ENCODE results near the gene SHISA6.

SHISA6 gene

DNA sequence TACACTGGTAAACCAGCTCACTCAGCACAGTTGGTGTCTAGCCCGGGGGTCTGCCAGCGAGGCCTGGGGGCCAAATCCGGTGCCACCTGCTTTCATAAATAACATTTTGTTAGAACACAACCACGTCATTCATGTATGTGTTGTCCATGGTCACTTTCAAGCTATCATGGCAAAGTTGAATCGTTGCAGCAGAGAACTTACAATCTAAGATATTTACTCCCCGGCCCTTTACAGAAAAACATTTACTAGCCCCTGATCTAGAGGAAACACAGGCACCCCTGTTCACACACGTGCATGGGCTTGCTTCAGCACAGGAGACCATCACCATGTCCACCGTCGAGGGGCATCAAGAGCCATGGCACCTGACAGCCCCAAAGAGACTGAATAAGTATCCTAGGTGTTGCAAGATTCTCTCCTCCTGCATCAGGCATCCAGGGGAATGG, 245.9 kb downstream of the SHISA6 start:
- Histone ChIP-seq H3K4me3 (ENCODE audit: low read depth, low read length, poor library complexity, severe bottlenecking) (no peak overlapping the region), H3K4me2 (ENCODE audit: low read length) (no peak overlapping the region), H2AFZ (ENCODE audit: low read length) (no peak overlapping the region), H3K9me2 (ENCODE audit: low read depth, low read length) (no peaks in the 10 kb centered on the region), H3K4me1 (ENCODE audit: insufficient read depth, low read length, severe bottlenecking) (no peaks in the 10 kb centered on the region), H3K79me2 (ENCODE audit: insufficient read depth, low read length) (no peaks in the 10 kb centered on the region), H3K9ac (ENCODE audit: low read length) (no peak overlapping the region), H3K27ac (ENCODE audit: low read depth, low read length, poor library complexity, severe bottlenecking) (no peak overlapping the region), H3K9me3 (ENCODE audit: low read length) (no peaks in the 10 kb centered on the region), H3K36me3 (ENCODE audit: insufficient read depth, low read length) (no peaks in the 10 kb centered on the region), H3K27me3 (ENCODE audit: insufficient read depth, low read length) (no peaks in the 10 kb centered on the region), H4K20me1 (ENCODE audit: insufficient read depth, low read length) (no peaks in the 10 kb centered on the region), H3F3A (ENCODE audit: insufficient read depth, low read length) (no peaks in the 10 kb centered on the region)
- TF ChIP-seq, protein P1, sequence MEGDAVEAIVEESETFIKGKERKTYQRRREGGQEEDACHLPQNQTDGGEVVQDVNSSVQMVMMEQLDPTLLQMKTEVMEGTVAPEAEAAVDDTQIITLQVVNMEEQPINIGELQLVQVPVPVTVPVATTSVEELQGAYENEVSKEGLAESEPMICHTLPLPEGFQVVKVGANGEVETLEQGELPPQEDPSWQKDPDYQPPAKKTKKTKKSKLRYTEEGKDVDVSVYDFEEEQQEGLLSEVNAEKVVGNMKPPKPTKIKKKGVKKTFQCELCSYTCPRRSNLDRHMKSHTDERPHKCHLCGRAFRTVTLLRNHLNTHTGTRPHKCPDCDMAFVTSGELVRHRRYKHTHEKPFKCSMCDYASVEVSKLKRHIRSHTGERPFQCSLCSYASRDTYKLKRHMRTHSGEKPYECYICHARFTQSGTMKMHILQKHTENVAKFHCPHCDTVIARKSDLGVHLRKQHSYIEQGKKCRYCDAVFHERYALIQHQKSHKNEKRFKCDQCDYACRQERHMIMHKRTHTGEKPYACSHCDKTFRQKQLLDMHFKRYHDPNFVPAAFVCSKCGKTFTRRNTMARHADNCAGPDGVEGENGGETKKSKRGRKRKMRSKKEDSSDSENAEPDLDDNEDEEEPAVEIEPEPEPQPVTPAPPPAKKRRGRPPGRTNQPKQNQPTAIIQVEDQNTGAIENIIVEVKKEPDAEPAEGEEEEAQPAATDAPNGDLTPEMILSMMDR (IDR thresholded peaks at IDR 0.05; ENCODE audit: low read length) = no peak
- no peak for TF ChIP-seq EZH2 (IDR thresholded peaks at IDR 0.05; ENCODE audit: borderline replicate concordance, low read length)

GRCh38 chr17:11487469-11487868, 246.5 kb downstream of the SHISA6 start:
- Histone ChIP-seq H3K36me3 (ENCODE audit: insufficient read depth, low read length) (no peaks in the 10 kb centered on the region), H3F3A (ENCODE audit: insufficient read depth, low read length) (no peaks in the 10 kb centered on the region), H4K20me1 (ENCODE audit: insufficient read depth, low read length) (no peaks in the 10 kb centered on the region), H3K27me3 (ENCODE audit: insufficient read depth, low read length) (no peaks in the 10 kb centered on the region), H2AFZ (ENCODE audit: low read length) (no peak overlapping the region), H3K79me2 (ENCODE audit: insufficient read depth, low read length) (no peaks in the 10 kb centered on the region), H3K4me1 (ENCODE audit: insufficient read depth, low read length, severe bottlenecking) (no peaks in the 10 kb centered on the region), H3K9me2 (ENCODE audit: low read depth, low read length) (no peaks in the 10 kb centered on the region), H3K4me3 (ENCODE audit: low read depth, low read length, poor library complexity, severe bottlenecking) (no peak overlapping the region), H3K27ac (ENCODE audit: low read depth, low read length, poor library complexity, severe bottlenecking) (no peak overlapping the region), H3K9me3 (ENCODE audit: low read length) (no peaks in the 10 kb centered on the region), H3K9ac (ENCODE audit: low read length) (no peak overlapping the region), H3K4me2 (ENCODE audit: low read length) (no peak overlapping the region)
- no peak for TF ChIP-seq EZH2 (IDR thresholded peaks at IDR 0.05; ENCODE audit: borderline replicate concordance, low read length)
- TF ChIP-seq, protein P1 (IDR thresholded peaks at IDR 0.05; ENCODE audit: low read length) = no peak

GRCh38 chr17:11488407-11488806, 247.4 kb downstream of the SHISA6 start:
- Histone ChIP-seq H3K4me2 (ENCODE audit: low read length) (no peak overlapping the region), H3F3A (ENCODE audit: insufficient read depth, low read length) (no peaks in the 10 kb centered on the region), H3K9me2 (ENCODE audit: low read depth, low read length) (no peaks in the 10 kb centered on the region), H3K4me1 (ENCODE audit: insufficient read depth, low read length, severe bottlenecking) (no peaks in the 10 kb centered on the region), H3K9me3 (ENCODE audit: low read length) (no peaks in the 10 kb centered on the region), H4K20me1 (ENCODE audit: insufficient read depth, low read length) (no peaks in the 10 kb centered on the region), H3K4me3 (ENCODE audit: low read depth, low read length, poor library complexity, severe bottlenecking) (no peak overlapping the region), H3K27me3 (ENCODE audit: insufficient read depth, low read length) (no peaks in the 10 kb centered on the region), H3K79me2 (ENCODE audit: insufficient read depth, low read length) (no peaks in the 10 kb centered on the region), H2AFZ (ENCODE audit: low read length) (no peak overlapping the region), H3K9ac (ENCODE audit: low read length) (no peak overlapping the region), H3K27ac (ENCODE audit: low read depth, low read length, poor library complexity, severe bottlenecking) (no peak overlapping the region), H3K36me3 (ENCODE audit: insufficient read depth, low read length) (no peaks in the 10 kb centered on the region)
- no peak for TF ChIP-seq EZH2 (IDR thresholded peaks at IDR 0.05; ENCODE audit: borderline replicate concordance, low read length)
- TF ChIP-seq, protein P1 (IDR thresholded peaks at IDR 0.05; ENCODE audit: low read length) = no peak
